NCI-H2171 treated with DMSO at 0.1 percent for 48 hours (cell line): ENCODE measurements around the gene LSM14B.

ENCODE experiments used
- DNase-seq: peaks from one replicate; lab custom pipeline; 2025; lab: John Stamatoyannopoulos, UW

Gene LSM14B

DNA sequence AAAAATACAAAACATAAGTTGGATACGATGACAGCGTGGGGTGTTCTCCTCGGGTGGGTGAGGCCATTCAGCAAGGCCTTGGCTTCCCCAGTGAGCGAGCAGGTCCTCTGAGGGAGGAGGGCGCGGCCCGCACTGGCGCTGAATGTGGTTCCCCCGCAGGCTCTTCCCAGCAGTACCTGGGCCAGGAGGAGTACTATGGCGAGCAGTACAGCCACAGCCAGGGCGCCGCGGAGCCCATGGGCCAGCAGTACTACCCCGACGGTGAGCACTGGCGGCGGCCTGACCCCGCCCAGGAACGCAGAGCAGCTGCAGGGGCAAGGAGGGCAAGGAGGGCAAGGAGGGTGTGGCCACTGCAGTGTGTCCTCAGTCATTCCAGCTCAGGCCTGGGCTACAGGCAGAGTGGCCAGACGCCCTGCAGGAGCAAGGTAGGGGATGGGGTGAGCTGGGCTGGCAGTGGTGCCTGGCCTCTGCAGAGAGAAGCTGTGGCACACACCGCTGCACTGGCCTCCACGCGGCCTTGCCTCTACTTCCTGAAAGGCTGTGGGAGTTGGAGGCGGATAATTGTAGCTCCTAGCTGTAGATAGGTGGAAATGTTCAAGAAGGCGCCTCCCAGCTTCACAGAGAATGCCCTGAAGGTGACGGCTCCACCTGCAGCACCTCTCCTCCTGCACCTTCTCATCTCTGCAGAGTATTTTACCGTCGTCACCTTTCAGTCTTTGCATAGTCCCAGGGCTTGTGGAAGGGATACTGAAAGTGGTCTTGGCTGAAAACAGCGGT is 41.9 kb downstream of the LSM14B start:
- DNase-seq = no peak

DNA sequence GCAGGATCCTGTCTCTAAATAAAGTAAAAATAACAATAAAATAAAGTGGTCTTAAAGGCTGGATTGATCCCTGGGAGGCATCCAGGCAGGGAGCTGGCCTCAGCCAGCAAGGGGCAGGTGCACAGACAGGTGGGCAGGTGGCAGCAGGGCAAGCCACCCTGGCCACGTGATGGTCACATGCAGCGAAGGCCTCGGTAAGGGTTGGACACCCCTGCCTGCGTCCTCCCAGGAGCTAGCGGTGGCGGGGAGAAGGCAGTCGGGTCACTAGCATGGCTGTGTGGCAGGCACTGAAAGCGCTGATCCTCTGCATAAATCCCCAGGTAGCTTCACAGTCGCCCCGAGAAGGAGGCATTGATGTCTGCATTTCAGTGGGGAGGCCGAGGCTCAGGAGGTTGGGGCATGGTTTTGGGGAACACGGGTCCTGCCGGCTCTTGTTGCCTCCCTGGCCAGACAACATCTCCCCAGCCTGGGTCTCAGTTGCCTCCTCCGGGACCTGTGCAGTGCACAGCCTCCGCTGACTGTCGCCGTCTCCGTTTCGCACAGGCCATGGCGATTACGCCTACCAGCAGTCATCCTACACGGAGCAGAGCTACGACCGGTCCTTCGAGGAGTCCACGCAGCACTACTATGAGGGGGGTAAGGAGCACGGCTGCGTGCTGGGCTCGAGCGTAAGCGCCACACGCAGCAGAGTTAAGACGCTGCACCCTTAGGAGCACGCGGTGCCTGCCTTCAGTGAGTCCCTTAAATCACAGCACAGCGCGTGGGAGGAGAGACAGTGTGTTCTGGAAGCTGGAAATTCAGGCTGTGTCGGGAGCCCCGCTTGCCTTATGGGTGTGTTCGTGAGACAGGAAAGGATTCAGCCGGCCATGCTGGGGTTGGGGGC is 42.8 kb downstream of the LSM14B start:
- DNase-seq = no peak

DNA sequence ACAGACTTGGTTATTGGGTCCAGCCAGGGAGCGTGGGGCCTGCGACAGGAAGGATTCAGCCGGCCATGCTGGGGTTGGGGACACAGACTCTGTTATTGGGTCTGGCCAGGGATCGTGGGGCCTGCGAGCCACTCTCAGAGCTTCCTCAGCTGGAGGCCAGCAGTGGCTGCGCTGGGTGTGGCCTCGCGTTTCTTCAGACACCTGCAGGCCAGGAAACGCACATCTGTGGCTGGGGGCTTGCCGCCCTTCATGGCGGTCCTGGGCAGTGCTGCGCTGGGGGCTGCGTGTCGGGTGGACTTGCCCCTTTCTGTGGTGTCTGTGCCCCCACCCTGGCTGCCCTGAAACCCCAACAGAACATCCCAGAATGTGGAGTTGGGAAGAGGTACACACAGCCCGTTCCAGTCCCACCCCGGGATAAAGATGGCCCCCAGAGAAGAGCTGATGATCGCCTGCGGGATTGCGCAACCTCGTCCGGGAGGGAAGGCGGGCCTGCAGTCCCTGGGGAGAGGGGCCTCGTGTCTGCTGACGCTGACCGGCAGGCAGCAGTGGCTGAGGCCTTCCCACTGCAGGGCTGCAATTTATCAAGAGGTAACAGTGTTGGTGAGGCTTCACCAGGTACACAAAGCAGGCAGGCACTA is 43.6 kb downstream of the LSM14B start:
- DNase-seq = no peak

DNA sequence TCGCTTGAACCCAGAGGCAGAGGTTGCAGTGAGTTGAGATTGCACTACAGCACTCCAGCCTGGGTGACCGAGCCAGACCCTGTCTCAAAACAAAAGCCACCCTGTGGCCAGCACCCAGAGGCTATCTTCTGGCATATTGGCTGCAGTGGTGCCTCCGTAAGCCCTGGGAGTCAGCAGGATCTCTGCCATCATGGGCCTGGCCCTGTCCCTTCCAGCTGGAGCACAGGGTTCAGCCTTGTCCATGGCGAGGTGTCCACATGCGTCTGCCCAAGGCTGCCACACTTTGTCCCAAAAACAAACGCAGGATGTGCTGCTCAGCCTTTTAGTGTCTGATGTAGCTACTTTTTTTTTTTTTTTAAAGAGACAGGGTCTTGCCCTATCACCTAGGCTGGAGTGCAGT is 45.2 kb downstream of the LSM14B start:
- no peak for DNase-seq

DNA sequence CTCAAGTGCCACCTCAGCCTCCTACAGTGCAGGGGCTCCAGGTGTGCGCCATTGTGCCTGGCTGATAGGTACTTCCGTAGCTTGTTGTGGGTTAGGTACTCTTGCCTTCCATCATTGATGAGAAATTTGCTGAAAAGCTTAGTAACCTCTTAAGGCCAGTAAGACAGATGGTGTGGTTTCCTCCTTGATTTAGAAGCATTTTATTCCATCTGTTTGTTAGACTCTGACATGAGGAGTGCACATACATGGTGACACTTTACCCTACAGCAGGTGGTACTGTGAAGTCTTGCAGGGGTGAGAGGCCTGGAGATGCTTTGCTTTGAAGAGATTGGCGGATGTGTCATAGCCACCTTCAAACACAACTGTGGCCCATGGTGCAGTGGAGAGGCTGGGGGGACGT is 45.8 kb downstream of the LSM14B start:
- DNase-seq = peak; percentile 97

DNA sequence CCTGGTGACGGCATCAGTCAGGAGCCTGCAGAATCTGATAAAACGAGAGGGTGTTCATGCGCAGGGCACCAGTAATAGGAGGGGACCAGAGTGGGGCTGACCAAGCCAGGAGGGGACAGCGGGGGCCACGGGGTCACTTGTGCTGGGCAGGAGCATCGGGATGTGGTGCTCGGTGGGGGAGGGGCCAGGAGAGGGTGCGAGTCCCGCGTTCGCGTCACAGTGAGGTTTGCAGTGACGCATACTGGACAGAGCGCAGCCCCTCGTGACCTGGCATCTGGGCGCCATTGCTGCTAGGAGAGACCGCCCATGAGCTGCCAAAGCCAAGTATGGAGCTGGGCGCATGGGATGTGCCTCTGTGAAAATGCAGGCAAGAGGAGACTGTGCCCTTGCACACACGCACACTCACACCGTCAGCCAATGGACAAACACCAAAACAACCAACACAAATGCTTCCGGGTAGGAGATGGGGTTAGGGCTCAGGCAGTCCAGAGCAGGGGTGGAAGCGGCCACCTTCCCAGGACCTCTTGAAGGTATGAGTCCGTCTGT is 46.7 kb downstream of the LSM14B start:
- DNase-seq = no peak

DNA sequence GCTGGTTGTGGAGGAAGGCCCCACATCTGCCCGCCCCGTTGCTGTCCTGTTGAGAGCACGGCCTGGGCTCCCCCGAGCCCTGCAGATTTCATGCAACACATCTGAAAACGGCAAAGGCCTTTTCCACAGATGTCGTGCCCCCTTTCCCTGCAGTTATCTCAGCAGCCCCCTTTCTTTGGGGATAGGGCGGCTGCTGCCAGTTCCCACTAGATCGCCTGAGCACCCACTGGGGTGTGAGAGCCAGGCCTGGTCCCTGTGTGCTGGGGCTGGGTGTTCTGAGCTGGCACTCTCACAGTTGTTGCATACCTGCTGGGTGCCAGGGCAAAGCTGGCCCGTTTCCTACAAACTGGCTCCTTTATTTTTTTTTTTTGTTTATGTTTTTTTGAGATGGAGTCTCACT is 48.3 kb downstream of the LSM14B start:
- no peak for DNase-seq

DNA sequence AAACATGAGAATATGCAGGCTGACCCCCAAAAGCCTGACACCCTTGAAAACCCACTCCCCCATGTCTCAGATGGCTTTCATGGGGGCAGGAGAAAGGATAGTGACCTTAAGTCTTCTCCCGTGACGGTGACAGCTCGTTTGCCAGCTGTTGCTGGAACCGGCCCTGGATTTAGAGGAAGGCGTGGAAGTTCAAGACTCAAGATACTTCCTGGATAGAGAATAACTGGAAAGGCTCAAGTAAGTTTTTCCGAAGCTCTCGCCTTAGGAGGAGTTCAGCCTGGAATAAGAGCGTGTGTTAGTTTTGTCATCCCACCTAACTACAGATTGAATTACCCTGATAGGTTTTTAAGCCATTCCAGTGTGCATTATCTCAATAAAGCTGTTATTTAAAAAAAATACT is 49.0 kb downstream of the LSM14B start:
- DNase-seq = no peak

DNA sequence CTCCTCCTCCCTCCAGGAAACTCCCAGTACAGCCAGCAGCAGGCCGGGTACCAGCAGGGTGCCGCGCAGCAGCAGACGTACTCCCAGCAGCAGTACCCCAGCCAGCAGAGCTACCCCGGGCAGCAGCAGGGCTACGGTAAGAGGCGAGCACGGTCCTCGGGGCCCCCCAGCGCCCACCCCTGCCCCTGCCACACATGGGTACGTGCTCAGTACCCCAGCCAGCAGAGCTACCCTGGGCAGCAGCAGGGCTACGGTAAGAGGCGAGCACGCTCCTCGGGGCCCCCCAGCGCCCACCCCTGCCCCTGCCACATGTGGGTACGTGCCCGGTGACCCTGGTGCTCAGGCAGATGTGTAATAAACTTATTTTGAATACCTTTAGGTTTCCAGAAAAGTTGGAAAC is 50.4 kb downstream of the LSM14B start:
- DNase-seq = no peak

DNA sequence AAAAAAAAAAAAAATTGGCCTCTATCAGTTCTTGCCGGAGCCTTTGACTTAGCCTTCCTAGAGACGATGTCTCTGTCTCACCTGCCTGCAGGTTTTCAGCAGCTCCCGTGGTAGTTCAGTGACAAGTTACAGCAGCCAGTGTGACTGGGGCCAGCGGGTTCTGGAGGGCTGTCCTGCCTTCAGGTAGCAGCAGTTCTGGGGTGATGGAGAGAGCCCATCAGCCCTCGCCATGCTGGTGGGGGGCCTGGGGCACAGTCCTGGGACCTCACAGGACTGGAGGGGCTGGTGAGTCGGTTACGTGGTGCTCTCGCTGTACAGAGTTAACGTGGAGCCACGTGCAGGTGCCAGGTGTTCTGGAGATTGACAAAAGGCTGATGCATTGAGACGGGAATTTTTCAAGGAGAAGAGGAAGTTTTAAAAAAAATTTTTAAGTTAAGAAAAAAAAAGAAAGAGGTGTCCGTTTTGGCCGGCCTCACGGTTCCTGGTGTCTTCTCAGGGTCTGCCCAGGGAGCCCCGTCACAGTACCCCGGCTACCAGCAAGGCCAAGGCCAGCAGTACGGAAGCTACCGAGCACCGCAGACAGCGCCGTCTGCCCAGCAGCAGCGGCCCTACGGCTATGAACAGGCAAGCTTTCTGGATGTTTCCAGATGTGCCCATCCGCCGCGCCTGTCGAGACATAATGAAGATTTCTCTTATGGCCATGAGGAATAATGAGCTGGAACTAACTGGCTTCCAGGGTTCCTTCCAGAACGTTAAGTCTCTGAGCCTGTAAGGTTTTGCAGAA is 51.9 kb downstream of the LSM14B start:
- no peak for DNase-seq

DNA sequence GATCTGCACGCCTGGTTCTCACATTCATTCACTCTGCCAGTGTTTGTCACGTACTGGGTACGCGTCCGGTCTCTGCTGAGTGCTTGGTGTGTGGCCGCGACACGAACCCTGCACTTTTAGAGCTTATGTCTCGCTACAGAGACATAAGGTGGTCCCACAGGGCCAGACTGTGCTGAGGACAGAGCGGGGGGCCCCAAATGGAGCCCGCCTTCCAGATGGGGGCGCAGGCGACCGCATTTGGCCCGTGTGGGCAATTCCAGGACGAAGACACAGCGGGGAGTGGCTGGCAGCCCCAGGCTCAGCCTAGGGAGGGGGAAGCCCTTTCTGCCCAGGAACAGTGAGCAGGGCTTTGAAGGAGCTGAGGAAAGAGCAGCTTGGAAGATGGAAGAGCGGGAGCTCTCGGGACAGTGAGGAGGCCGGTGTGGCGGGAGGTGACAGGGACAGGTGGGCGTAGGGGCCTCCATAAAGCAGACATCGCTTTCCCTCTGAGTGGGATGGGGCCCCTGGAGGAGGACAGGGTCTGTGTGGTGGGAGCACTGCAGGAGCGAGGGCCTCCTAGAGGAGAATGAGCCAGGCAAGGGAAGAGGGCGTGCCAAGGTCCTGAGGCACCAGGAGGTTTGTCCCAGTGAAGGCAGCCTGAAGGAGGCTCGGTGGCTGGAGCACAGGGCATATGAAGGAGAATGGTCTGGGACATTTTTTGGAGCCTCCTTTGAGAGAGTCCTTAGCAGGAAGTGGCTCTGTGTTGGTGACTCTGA is 52.8 kb downstream of the LSM14B start:
- DNase-seq = no peak

DNA sequence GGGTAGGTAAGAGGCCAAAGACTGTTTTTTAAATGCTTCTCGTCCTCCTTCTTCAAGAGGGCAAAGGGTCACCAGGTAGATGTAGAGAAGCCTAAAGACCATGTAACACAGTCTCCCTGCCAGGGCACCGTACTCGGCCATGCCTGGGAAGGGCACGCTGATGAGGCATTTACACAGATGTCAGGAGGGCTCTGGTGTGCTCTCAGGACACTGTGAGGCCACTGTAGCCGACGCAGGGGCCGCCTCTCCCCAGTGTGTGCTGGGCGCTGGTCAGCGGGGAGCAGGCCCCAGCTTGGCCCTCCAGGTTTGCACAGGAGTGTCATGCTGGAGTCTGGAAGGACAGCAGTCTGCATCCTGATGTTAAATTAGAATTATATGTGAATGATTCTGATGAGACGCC is 53.4 kb downstream of the LSM14B start:
- DNase-seq = no peak

DNA sequence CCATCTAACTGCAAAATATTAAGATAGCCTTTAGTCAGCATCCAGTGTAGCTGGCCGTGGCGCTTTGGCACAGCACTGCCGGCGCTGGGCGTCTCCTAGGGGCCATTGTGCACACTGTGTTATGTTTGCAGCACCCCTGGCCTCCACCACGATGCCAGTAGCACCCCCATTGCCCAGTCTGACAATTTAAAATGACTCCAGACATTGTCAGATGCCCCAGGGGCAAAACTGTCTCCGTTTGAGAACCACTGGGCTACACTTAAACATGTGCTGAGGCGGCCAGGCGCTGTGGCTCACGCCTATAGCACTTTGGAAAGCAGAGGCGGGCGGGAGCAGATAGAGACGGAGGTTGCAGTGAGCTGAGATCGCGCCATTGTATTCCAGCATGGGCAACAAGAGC is 54.6 kb downstream of the LSM14B start:
- DNase-seq = no peak

DNA sequence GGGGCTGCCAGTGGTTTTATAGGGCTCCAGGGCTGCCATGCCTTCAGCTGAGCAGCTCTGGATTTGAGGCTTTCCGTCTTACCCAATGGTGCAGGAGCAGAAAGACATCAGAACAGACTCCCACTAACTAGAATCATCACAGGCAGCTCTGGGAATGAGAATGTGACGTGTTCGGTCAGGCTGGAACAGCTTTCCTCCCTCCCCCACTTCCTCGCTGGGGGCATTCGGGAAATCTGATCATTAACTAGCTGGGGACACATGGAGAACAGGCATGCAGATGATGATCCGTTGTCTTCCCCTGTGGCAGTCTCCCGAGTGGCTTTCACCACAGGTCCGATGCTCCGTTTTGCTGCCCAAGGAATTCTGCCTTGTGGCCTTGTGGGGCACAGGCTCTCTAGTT is 55.0 kb downstream of the LSM14B start:
- DNase-seq = no peak

DNA sequence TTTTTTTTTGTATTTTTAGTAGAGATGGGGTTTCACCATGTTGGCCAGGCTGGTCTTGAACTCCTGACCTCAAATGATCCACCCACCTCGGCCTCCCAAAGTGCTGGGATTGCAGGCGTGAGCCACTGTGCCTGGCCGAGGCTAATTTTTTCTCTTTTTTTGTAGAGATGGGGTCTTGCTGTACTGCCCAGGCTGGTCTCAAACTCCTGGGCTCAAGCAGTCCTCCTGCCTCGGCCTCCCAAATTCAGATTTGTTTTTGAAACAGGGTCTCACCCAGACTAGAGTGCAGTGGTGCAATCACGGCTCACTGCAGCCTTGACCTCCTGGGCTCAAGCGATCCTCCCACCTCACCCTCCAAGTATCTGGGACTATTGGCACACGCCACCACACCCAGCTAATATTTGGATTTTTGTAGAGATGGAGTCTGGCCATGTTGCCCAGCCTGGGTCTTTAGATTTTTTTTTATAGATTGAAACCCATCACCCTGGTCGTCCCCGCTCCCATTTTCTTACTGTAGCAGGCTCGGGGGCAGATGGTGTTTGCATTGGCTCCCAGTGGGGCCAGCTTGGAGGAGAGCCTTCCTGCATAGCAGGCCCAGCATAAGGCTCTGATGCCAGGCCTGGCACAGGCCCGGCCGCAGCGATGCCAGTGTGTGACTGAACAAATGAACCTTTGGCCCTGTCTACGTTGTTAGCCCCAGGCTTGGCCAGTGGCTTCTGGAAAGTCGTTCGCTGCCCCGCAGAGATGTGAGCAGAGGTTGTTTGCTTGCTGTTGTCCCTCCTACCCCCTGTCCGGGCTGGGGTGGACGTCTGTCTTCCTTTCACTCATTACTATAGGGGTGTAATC is 56.3 kb downstream of the LSM14B start:
- no peak for DNase-seq

DNA sequence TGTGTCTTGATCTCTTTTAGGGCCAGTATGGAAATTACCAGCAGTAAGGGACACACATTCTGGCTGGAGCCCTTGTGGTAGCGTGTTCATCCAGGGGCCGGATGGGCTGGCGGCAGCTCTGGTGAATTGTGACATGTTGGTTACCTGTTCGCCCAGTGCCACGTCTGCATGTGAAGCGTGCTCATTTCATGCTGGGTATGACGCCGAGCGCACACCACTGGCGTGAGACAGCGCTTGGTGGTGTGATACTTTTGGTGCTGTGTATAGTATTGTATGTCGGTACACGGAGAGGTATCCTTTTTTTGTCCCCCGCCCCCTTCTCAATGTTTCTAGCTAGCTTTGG is 56.9 kb downstream of the LSM14B start:
- DNase-seq = no peak

DNA sequence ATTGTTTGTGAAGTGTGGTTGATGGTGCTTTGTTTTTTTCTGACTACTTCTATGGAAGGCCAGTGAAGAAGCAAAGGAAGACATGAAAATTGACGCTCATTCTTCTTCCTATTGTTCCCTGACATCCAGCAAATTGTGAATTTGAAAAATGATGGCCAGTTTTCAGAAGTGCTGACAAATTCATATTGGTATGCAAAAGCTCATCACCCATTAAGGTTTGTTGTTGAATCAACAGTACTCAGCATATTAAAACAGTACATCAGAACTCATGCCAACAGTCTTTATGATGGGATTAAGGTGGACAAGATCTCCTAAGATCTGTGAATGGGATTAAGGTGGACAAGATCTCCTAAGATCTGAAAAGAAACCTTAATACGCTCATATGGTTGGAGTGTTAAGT is 59.5 kb downstream of the LSM14B start:
- DNase-seq = no peak

DNA sequence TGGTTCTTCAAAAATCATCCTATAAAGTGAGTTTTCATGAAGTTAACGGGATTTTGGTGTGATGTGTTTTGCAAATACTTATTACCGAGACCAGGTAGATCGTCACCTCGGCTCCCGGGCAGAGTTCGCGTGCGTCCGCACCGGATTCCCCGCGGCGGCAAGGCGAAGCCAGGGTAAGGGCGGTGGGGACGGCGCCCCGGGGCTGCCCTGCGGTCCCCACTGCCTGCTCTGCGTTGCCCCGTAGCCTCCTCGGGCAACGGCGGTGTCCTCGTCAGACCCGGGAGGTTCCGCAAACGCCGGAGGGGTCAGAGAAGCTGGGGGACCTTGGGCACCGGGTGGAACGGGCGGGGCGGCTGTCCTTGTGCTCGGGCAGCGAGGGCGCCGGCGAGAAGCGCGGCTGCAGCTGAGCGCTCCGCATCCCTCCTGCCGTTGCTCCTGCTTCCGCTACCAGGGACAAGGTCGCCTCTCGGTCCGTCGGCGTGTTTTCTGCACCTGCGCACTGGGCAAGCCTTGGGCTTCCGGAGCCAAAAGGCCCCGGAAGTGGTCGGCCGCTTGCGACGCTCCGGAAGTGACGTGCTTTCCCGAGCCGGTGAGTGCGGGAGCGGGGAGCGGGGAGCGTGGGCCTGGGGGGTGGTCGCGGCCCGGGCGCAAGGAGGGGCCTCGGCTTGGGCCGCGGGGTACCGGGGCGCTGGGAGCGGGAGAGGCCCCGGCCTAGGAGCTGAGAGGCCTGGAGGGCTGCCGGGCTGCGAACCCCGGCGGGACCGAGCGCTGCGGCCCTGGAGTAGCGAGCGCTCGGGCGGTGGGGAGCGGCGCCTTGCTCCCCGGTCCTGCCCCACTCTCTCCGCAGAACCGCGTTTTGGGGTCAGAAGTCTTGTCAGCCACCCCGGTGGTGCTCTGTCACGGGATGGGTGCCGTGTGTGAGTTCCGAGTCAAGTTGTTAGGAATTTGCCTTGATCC is 60.5 kb downstream of the LSM14B start, which contains the start of gene MTG2:
Gene MTG2, plus strand, starts transcription at position 560 of the 957 bp plus-strand sequence. CDS start 10,393 bp downstream, outside the sequence.
- peak; percentile 97 for DNase-seq
